SK-N-SH treated with all-trans-retinoic acid at 6 μM for 48 hours (cell line): ENCODE results near the gene LPP.

Experiments
- ATAC-seq: fragments of 200-7000 bp; cut with Tn5 transposase; 3 replicates; pipeline ENCODE4 v1.9.1; 2020; ENCODE audit warnings: mild to moderate bottlenecking, moderate library complexity
- ARNTL ChIP-seq: fragments of 450-650 bp; formaldehyde crosslinking; IDR thresholded peaks from 2 replicates; pipeline ENCODE4 v1.5.0; 2020; ENCODE audit warnings: low read depth, mild to moderate bottlenecking, moderate library complexity, borderline replicate concordance
- BACH2 ChIP-seq: fragments of 250-450 bp; sonication (Bioruptor Pico); IDR thresholded peaks from 2 replicates; pipeline ENCODE4 v1.9.0; 2021; ENCODE audit warnings: mild to moderate bottlenecking, borderline replicate concordance
- CREB5 ChIP-seq: fragments of 250-450 bp; sonication (Bioruptor Pico); IDR thresholded peaks from 2 replicates; pipeline ENCODE4 v1.5.1; 2020; ENCODE audit warnings: low read depth, mild to moderate bottlenecking, moderate library complexity
- CSDC2 ChIP-seq: fragments of 250-450 bp; sonication (Bioruptor Pico); IDR thresholded peaks from 2 replicates; pipeline ENCODE4 v1.5.0; 2020; ENCODE audit warnings: mild to moderate bottlenecking, moderate library complexity
- CSRNP3 ChIP-seq: fragments of 250-450 bp; sonication (Bioruptor Pico); IDR thresholded peaks from 2 replicates; pipeline ENCODE4 v1.5.1; 2021; ENCODE audit warnings: mild to moderate bottlenecking, moderate library complexity
- ESRRG ChIP-seq: fragments of 250-450 bp; sonication (Bioruptor Pico); IDR thresholded peaks from 2 replicates; pipeline ENCODE4 v1.6.1; 2021; ENCODE audit warnings: mild to moderate bottlenecking
- GLIS3 ChIP-seq: fragments of 250-450 bp; sonication (Bioruptor Pico); IDR thresholded peaks from 2 replicates; pipeline ENCODE4 v1.5.0; 2020; ENCODE audit warnings: mild to moderate bottlenecking, moderate library complexity
- ISL1 ChIP-seq: fragments of 250-450 bp; sonication (Bioruptor Pico); IDR thresholded peaks from 2 replicates; pipeline ENCODE4 v2.1.2; 2022; ENCODE audit warnings: mild to moderate bottlenecking, moderate library complexity
- OSR1 ChIP-seq: fragments of 250-450 bp; sonication (Bioruptor Pico); IDR thresholded peaks from 2 replicates; pipeline ENCODE4 v1.8.0; 2022; ENCODE audit warnings: moderate library complexity, mild to moderate bottlenecking, inconsistent platforms
- PATZ1 ChIP-seq: fragments of 250-450 bp; sonication (Bioruptor Pico); IDR thresholded peaks from 2 replicates; pipeline ENCODE4 v1.8.0; 2020; ENCODE audit warnings: mild to moderate bottlenecking, moderate library complexity, borderline replicate concordance
- POU6F1 ChIP-seq: fragments of 250-450 bp; sonication (Bioruptor Pico); IDR thresholded peaks from 2 replicates; pipeline ENCODE4 v1.8.0; 2021; ENCODE audit warnings: low read depth, mild to moderate bottlenecking, moderate library complexity, borderline replicate concordance
- PPARA ChIP-seq: fragments of 250-450 bp; sonication (Bioruptor Pico); IDR thresholded peaks from 2 replicates; pipeline ENCODE4 v1.5.0; 2020; ENCODE audit warnings: mild to moderate bottlenecking, borderline replicate concordance
- RARB ChIP-seq: fragments of 250-450 bp; sonication (Bioruptor Pico); IDR thresholded peaks from 2 replicates; pipeline ENCODE4 v1.8.0; 2021; ENCODE audit warnings: mild to moderate bottlenecking, moderate library complexity
- SNAI2 ChIP-seq: fragments of 250-450 bp; sonication (Bioruptor Pico); IDR thresholded peaks from 2 replicates; pipeline ENCODE4 v1.5.0; 2020; ENCODE audit warnings: mild to moderate bottlenecking, moderate library complexity
- TCF4 ChIP-seq: fragments of 250-450 bp; sonication (Bioruptor Pico); IDR thresholded peaks from 2 replicates; pipeline ENCODE4 v1.8.0; 2021; ENCODE audit warnings: mild to moderate bottlenecking, moderate library complexity, borderline replicate concordance
- TSHZ2 ChIP-seq: fragments of 250-450 bp; sonication (Bioruptor Pico); IDR thresholded peaks from 2 replicates; pipeline ENCODE4 v1.5.0; 2020; ENCODE audit warnings: mild to moderate bottlenecking, moderate library complexity
- ZC3H10 ChIP-seq: fragments of 250-450 bp; sonication (Bioruptor Pico); IDR thresholded peaks from 2 replicates; pipeline ENCODE4 v1.5.1; 2021; ENCODE audit warnings: mild to moderate bottlenecking, moderate library complexity
- ZFP3 ChIP-seq: fragments of 250-450 bp; sonication (Bioruptor Pico); IDR thresholded peaks from 2 replicates; pipeline ENCODE4 v1.5.0; 2020; ENCODE audit warnings: mild to moderate bottlenecking, moderate library complexity
- ZFP30 ChIP-seq: fragments of 450-650 bp; formaldehyde crosslinking; IDR thresholded peaks from 2 replicates; pipeline ENCODE4 v1.5.0; 2022; ENCODE audit warnings: mild to moderate bottlenecking, moderate library complexity
- ZNF565 ChIP-seq: fragments of 450-650 bp; formaldehyde crosslinking; conservative IDR thresholded peaks from 2 replicates; pipeline ENCODE4 v1.5.0; 2020; ENCODE audit warnings: low read depth, mild to moderate bottlenecking, moderate library complexity
- ZNF70 ChIP-seq: fragments of 450-650 bp; formaldehyde crosslinking; IDR thresholded peaks from 2 replicates; pipeline ENCODE4 v1.5.0; 2020; ENCODE audit warnings: mild to moderate bottlenecking, moderate library complexity
- ZNF8 ChIP-seq: fragments of 450-650 bp; formaldehyde crosslinking; IDR thresholded peaks from 2 replicates; pipeline ENCODE4 v1.5.0; 2020; ENCODE audit warnings: mild to moderate bottlenecking, moderate library complexity

The LPP gene

GRCh38 chr3:188901126-188901525, 747.2 kb downstream of the LPP start:
- no peak for TF ChIP-seq RARB (CRISPR knock-in tag)
- TF ChIP-seq PPARA (CRISPR knock-in tag), result no peak
- TF ChIP-seq ZNF70 (CRISPR knock-in tag), result no peak
- no peak for TF ChIP-seq BACH2
- TF ChIP-seq ZC3H10, result no peak
- no peak for TF ChIP-seq GLIS3 (CRISPR knock-in tag)
- no peak for TF ChIP-seq ESRRG (CRISPR knock-in tag)
- no peak for TF ChIP-seq TSHZ2 (CRISPR knock-in tag)
- TF ChIP-seq PATZ1 (CRISPR knock-in tag), result no peak
- no peak for TF ChIP-seq ZNF8 (CRISPR knock-in tag)
- no peak for TF ChIP-seq ZNF565 (CRISPR knock-in tag)
- no peak for TF ChIP-seq ARNTL
- TF ChIP-seq SNAI2 (CRISPR knock-in tag), result no peak
- no peak for TF ChIP-seq POU6F1
- no peak for TF ChIP-seq CREB5 (CRISPR knock-in tag)
- TF ChIP-seq ZFP3, result no peak
- no peak for TF ChIP-seq CSRNP3
- TF ChIP-seq ZFP30, result no peak
- TF ChIP-seq ISL1, result no peak
- peak; percentile 69 for ATAC-seq

- no peak; the same call in 1 of the 3 replicates for ATAC-seq
- TF ChIP-seq OSR1 (CRISPR knock-in tag) (no peak), TSHZ2 (CRISPR knock-in tag) (no peak), SNAI2 (CRISPR knock-in tag) (no peak), BACH2 (no peak), CSDC2 (CRISPR knock-in tag) (no peak), TCF4 (CRISPR knock-in tag) (no peak), PATZ1 (CRISPR knock-in tag) (no peak), POU6F1 (no peak), RARB (CRISPR knock-in tag) (no peak), GLIS3 (CRISPR knock-in tag) (no peak), PPARA (CRISPR knock-in tag) (no peak), ZFP30 (no peak), ZNF565 (CRISPR knock-in tag) (no peak), ZNF8 (CRISPR knock-in tag) (no peak), ARNTL (no peak), ZFP3 (no peak), ZC3H10 (no peak)
- TF ChIP-seq, all 23 proteins: peak for 0
Measured at GRCh38 chr3:188901671-188902287, 747.8 kb downstream of the LPP start.
